Immature natural killer cell (primary cell): Measurements from ENCODE around the gene PCDHA5. TPM values are rescaled to one million over a fixed set of nuclear protein-coding genes. Genes with fewer than 3 reads are reported as not detected.
"Not testable (repeated sequence)": the region's sequence is repeated elsewhere in the genome, so short reads cannot be mapped to it uniquely, and the experiment has no call there.

Experiments
- DNase-seq, 3 donors: peaks; one replicate each; pipeline ENCODE4 v3.0.0; 2022; ENCODE audit warnings: mixed read lengths in 1 of 3
- H3K27ac Mint-ChIP-seq, 6 donors: one replicate each; pipeline ENCODE4 v1.8.0; 2020; ENCODE audit warnings: mixed read lengths in 6 of 6, mild to moderate bottlenecking in 5 of 6, inconsistent platforms in 4 of 6, moderate library complexity in 3 of 6
- H3K27me3 Mint-ChIP-seq, 3 donors: one replicate each; pipeline ENCODE4 v1.8.0; 2020 to 2021; ENCODE audit warnings: low read depth in 3 of 3, mild to moderate bottlenecking in 3 of 3, mixed read lengths in 3 of 3, moderate library complexity in 3 of 3, inconsistent platforms in 1 of 3
- H3K36me3 Mint-ChIP-seq, 3 donors: one replicate each; pipeline ENCODE4 v1.8.0; 2020; ENCODE audit warnings: mixed read lengths in 3 of 3, inconsistent platforms in 2 of 3, mild to moderate bottlenecking in 2 of 3
- H3K4me1 Mint-ChIP-seq, 2 donors: one replicate each; pipeline ENCODE4 v1.8.0; 2020; ENCODE audit warnings: inconsistent platforms in 2 of 2, mild to moderate bottlenecking in 2 of 2, mixed read lengths in 2 of 2, moderate library complexity in 1 of 2
- H3K4me3 Mint-ChIP-seq, 5 donors: one replicate each; pipeline ENCODE4 v1.8.0; 2020; ENCODE audit warnings: mild to moderate bottlenecking in 5 of 5, mixed read lengths in 5 of 5, inconsistent platforms in 3 of 5, moderate library complexity in 3 of 5
- H3K9me3 Mint-ChIP-seq, 6 donors: one replicate each; pipeline ENCODE4 v1.8.0; 2020; ENCODE audit warnings: mild to moderate bottlenecking in 6 of 6, mixed read lengths in 6 of 6, inconsistent platforms in 4 of 6, moderate library complexity in 3 of 6
- polyA plus RNA-seq, 3 donors: library from polyadenylated mRNA; unstranded; fragments of 300-500 nt; fragmentation: Illumina TruSeq; gene quantifications; one replicate each; pipeline ENCODE4 v1.2.3, GENCODE V29; 2021

Gene PCDHA5
- polyA plus RNA-seq, result not detected

- H3K4me3 Mint-ChIP-seq, result no peak within 1 kb of the TSS
- H3K27me3 Mint-ChIP-seq, result peaks cover 2 to 10% (median 8%) of the 10 kb centered on the region in 3 donors
- DNase-seq, result no peak
- no peak within 1 kb of the TSS for H3K27ac Mint-ChIP-seq
- no peaks in the 10 kb centered on the region for H3K4me1 Mint-ChIP-seq
- H3K9me3 Mint-ChIP-seq, result peaks cover 4 to 28% (median 9%) of the 10 kb centered on the region in 6 donors
- no peaks in the 10 kb centered on the region for H3K36me3 Mint-ChIP-seq
Observed at GRCh38 chr5:140821375-140822280, at the start of gene PCDHA5. PCDHA5 (plus strand) TSS chr5:140821613.

- H3K27me3 Mint-ChIP-seq, result peaks cover 0 to 12% (median 0%) of the 10 kb centered on the region in 3 donors
- no peaks in the 10 kb centered on the region for H3K4me1 Mint-ChIP-seq
- H3K9me3 Mint-ChIP-seq, result peaks cover 21 to 85% (median 62%) of the 10 kb centered on the region in 6 donors
- H3K27ac Mint-ChIP-seq, result no peak overlapping the region
- DNase-seq, result no peak
- H3K4me3 Mint-ChIP-seq, result peak overlapping the region in 1 of 5 donors; percentile 38
- H3K36me3 Mint-ChIP-seq, result peaks cover 0 to 18% (median 9%) of the 10 kb centered on the region in 3 donors
Observed at GRCh38 chr5:140780512-140780911, 40.9 kb upstream of the PCDHA5 start.

DNA sequence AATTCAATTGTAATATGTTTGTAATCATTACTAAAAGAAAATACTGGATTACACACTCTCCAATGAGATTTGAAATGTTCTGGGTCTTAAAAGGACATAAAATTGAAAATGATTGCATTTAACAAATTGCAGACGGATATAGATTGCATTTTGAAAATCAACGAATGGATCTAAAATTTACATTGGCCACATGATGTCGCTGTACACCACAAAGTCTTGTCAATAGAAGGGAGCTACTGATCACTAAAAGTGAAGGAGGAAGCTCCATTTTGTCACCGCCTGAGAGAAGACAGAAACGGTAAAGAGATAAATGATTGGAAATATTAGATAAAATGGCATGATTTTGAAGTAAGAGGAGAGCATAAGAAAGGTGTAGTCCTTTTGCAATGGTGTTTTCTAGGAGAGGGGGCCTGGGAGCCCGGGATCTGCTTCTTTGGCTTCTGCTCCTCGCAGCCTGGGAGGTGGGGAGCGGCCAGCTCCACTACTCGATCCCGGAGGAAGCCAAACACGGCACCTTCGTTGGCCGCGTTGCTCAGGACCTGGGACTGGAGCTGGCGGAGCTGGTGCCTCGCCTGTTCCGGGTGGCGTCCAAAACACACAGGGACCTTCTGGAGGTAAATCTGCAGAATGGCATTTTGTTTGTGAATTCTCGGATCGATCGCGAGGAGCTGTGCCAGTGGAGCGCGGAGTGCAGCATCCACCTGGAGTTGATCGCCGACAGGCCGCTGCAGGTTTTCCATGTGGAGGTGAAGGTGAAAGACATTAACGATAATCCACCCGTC is 35.3 kb upstream of the PCDHA5 start, which contains the start of gene PCDHA1:
TSS of gene PCDHA1 (plus strand) at position 236 of the 782 bp plus-strand sequence.
- DNase-seq, result no peak
- Mint-ChIP-seq H3K36me3 (peaks cover 0 to 17% (median 12%) of the 10 kb centered on the region in 3 donors), H3K9me3 (peaks cover 26 to 78% (median 39%) of the 10 kb centered on the region in 6 donors), H3K4me1 (no peaks in the 10 kb centered on the region), H3K4me3 (peak within 1 kb of the TSS in 1 of 5 donors; percentile 13), H3K27me3 (peaks cover 13 to 33% (median 14%) of the 10 kb centered on the region in 3 donors), H3K27ac (no peak within 1 kb of the TSS)

GRCh38 chr5:140787422-140787821 is 34.0 kb upstream of the PCDHA5 start:
- H3K27ac Mint-ChIP-seq, DNase-seq, H3K4me1 Mint-ChIP-seq, H3K4me3 Mint-ChIP-seq: not testable (repeated sequence)
- peaks cover 17 to 38% (median 18%) of the 10 kb centered on the region in 3 donors for H3K27me3 Mint-ChIP-seq
- H3K9me3 Mint-ChIP-seq, result peaks cover 26 to 80% (median 39%) of the 10 kb centered on the region in 6 donors
- H3K36me3 Mint-ChIP-seq, result peaks cover 0 to 13% (median 8%) of the 10 kb centered on the region in 3 donors

DNA sequence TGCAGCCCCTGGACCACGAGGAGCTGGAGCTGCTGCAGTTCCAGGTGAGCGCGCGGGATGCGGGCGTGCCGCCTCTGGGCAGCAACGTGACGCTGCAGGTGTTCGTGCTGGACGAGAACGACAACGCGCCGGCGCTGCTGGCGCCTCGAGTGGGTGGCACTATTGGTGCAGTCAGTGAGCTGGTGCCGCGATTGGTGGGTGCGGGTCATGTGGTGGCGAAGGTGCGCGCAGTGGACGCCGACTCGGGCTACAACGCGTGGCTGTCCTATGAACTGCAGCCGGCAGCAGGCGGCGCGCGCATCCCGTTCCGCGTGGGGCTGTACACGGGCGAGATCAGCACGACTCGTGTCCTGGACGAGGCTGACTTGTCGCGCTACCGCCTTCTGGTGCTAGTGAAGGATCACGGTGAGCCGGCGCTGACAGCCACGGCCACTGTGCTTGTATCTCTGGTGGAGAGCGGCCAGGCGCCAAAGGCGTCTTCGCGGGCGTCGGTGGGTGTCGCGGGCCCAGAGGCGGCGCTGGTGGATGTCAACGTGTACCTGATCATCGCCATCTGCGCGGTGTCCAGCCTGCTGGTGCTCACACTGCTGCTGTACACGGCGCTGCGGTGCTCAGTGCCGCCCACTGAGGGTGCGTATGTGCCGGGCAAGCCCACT is 33.4 kb upstream of the PCDHA5 start:
- Mint-ChIP-seq H3K27me3 (peaks cover 17 to 36% (median 18%) of the 10 kb centered on the region in 3 donors), H3K9me3 (peaks cover 22 to 80% (median 40%) of the 10 kb centered on the region in 6 donors), H3K36me3 (peaks cover 0 to 13% (median 12%) of the 10 kb centered on the region in 3 donors)
- not testable (repeated sequence) for H3K27ac Mint-ChIP-seq, H3K4me1 Mint-ChIP-seq, DNase-seq, H3K4me3 Mint-ChIP-seq

DNA sequence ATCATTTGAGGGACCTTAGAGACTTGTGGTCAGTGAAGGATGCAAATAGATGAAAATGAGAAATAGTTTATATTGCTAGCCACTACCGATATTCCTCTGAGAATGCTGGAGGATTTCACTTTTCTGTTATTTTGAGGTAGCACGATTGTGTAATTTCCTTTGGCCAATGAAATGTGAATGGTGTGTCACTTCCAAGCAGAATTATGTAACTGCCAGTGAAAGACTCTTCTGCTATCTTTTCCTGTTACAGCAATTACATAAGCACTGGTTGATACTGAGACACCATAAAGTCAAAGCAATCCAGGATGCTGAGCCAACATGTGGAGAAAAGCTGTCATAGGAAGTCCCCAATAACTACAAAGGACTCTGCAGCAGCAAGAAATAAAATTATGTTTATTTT is 30.3 kb upstream of the PCDHA5 start:
- Mint-ChIP-seq H3K9me3 (peaks cover 21 to 80% (median 47%) of the 10 kb centered on the region in 6 donors), H3K36me3 (peaks cover 0 to 26% (median 8%) of the 10 kb centered on the region in 3 donors), H3K27me3 (peaks cover 14 to 37% (median 17%) of the 10 kb centered on the region in 3 donors), H3K4me3 (no peak overlapping the region), H3K27ac (no peak overlapping the region), H3K4me1 (no peaks in the 10 kb centered on the region)
- DNase-seq, result no peak

GRCh38 chr5:140794595-140795258 is 26.7 kb upstream of the PCDHA5 start, which contains the start of gene PCDHA2:
PCDHA2 (plus strand) TSS chr5:140794852.
- no peak for DNase-seq
- H3K4me1 Mint-ChIP-seq, result no peaks in the 10 kb centered on the region
- peak within 1 kb of the TSS in 1 of 5 donors; percentile 25 for H3K4me3 Mint-ChIP-seq
- peaks cover 3 to 22% (median 4%) of the 10 kb centered on the region in 3 donors for H3K36me3 Mint-ChIP-seq
- peaks cover 9 to 22% (median 9%) of the 10 kb centered on the region in 3 donors for H3K27me3 Mint-ChIP-seq
- no peak within 1 kb of the TSS for H3K27ac Mint-ChIP-seq
- peaks cover 12 to 66% (median 37%) of the 10 kb centered on the region in 6 donors for H3K9me3 Mint-ChIP-seq

DNA sequence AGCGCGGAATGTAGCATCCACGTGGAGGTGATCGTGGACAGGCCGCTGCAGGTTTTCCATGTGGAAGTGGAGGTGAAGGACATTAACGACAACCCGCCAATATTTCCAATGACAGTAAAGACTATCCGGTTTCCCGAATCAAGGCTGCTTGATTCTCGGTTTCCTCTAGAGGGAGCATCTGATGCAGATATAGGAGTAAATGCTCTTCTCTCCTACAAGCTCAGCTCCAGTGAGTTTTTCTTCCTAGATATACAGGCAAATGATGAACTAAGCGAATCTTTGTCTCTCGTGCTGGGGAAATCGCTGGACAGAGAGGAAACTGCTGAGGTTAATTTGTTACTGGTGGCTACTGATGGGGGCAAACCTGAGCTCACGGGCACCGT is 26.2 kb upstream of the PCDHA5 start:
- Mint-ChIP-seq H3K4me1 (no peaks in the 10 kb centered on the region), H3K9me3 (peaks cover 12 to 68% (median 37%) of the 10 kb centered on the region in 6 donors), H3K4me3 (no peak overlapping the region), H3K27me3 (peaks cover 7 to 21% (median 7%) of the 10 kb centered on the region in 3 donors), H3K27ac (no peak overlapping the region), H3K36me3 (peaks cover 3 to 22% (median 3%) of the 10 kb centered on the region in 3 donors)
- DNase-seq, result no peak

DNA sequence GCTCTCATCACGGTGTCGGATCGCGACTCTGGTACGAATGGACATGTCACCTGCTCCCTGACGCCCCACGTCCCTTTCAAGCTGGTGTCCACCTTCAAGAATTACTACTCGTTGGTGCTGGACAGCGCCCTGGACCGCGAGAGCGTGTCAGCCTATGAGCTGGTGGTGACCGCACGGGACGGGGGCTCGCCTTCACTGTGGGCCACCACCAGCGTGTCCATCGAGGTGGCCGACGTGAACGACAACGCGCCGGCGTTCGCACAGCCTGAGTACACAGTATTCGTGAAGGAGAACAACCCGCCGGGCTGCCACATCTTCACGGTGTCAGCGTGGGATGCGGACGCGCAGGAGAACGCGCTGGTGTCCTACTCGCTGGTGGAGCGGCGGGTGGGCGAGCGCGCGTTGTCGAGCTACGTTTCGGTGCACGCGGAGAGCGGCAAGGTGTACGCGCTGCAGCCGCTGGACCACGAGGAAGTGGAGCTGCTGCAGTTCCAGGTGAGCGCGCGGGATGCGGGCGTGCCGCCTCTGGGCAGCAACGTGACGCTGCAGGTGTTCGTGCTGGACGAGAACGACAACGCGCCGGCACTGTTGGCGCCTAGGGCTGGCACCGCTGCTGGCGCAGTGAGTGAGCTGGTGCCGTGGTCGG is 25.2 kb upstream of the PCDHA5 start:
- peaks cover 5 to 23% (median 7%) of the 10 kb centered on the region in 3 donors for H3K27me3 Mint-ChIP-seq
- peaks cover 3 to 19% (median 3%) of the 10 kb centered on the region in 3 donors for H3K36me3 Mint-ChIP-seq
- not testable (repeated sequence) for H3K4me1 Mint-ChIP-seq, H3K27ac Mint-ChIP-seq, DNase-seq, H3K4me3 Mint-ChIP-seq
- peaks cover 12 to 68% (median 41%) of the 10 kb centered on the region in 6 donors for H3K9me3 Mint-ChIP-seq

GRCh38 chr5:140796718-140797095 is 24.7 kb upstream of the PCDHA5 start:
- Mint-ChIP-seq H3K36me3 (peaks cover 3 to 18% (median 3%) of the 10 kb centered on the region in 3 donors), H3K27ac (no peak overlapping the region), H3K4me1 (no peaks in the 10 kb centered on the region), H3K4me3 (no peak overlapping the region), H3K9me3 (peaks cover 12 to 63% (median 41%) of the 10 kb centered on the region in 6 donors), H3K27me3 (peaks cover 2 to 23% (median 5%) of the 10 kb centered on the region in 3 donors)
- no peak for DNase-seq

DNA sequence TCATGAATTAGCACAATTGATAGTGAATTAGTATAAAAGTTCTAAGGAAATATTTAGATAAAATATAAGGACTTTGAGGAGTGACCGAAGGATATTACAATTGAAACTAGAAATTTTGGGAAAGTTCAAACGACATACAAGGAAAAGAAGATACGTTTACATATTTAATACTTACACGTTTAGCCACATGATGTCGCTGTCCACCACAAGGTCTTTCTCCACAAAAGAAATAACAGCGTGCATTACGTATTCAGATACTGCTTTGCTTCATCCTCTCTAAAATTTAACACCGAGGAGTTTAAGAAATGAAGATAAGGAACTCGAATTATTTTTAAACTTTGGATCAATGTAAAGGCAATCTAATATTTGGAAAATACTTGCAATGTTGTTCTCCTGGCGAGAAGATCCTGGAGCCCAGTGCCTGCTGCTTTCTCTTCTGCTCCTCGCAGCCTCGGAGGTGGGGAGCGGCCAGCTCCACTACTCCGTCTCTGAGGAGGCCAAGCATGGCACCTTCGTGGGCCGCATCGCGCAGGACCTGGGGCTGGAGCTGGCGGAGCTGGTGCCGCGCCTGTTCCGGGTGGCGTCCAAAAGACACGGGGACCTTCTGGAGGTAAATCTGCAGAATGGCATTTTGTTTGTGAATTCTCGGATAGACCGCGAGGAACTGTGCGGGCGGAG is 20.5 kb upstream of the PCDHA5 start, which contains the start of gene PCDHA3:
TSS of gene PCDHA3 (plus strand) at position 242 of the 678 bp plus-strand sequence.
- Mint-ChIP-seq H3K36me3 (peaks cover 0 to 8% (median 4%) of the 10 kb centered on the region in 3 donors), H3K27me3 (peaks cover 6 to 22% (median 16%) of the 10 kb centered on the region in 3 donors), H3K27ac (no peak within 1 kb of the TSS), H3K4me1 (no peaks in the 10 kb centered on the region), H3K9me3 (peaks cover 10 to 47% (median 29%) of the 10 kb centered on the region in 6 donors), H3K4me3 (no peak within 1 kb of the TSS)
- DNase-seq, result no peak

GRCh38 chr5:140801494-140801841 is 19.9 kb upstream of the PCDHA5 start:
- Mint-ChIP-seq H3K36me3 (peaks cover under 1 to 8% (median 4%) of the 10 kb centered on the region in 3 donors), H3K9me3 (peaks cover 10 to 47% (median 30%) of the 10 kb centered on the region in 6 donors), H3K27ac (no peak overlapping the region), H3K27me3 (peaks cover 6 to 26% (median 16%) of the 10 kb centered on the region in 3 donors), H3K4me1 (no peaks in the 10 kb centered on the region), H3K4me3 (no peak overlapping the region)
- no peak for DNase-seq
